H1 (cell line): ENCODE measurements around the gene CWC27. TPM values are rescaled to one million over a fixed set of nuclear protein-coding genes. Genes with fewer than 3 reads are reported as not detected.

ENCODE experiments used
- YY1 ChIP-seq: IDR thresholded peaks from 2 replicates; pipeline ENCODE4 v1.6.1; 2011; ENCODE audit warnings: low read depth, mild to moderate bottlenecking, low read length
- polyA plus RNA-seq, 7 experiments: library from polyadenylated mRNA; depleted of rRNA in 3 of 7; stranded (reverse) in 5 of 7; unstranded in 2 of 7; fragments of >200 nt in 5 of 7; fragments of 200-250 nt in 2 of 7; gene quantifications; 1 replicate in 5 of 7; 2 replicates in 1 of 7; 4 replicates in 1 of 7; pipeline versions ENCODE4 v1.2.1 to v1.2.3, GENCODE V29; 2011 to 2013; ENCODE audit warnings: missing spikeins in 2 of 7, mixed read lengths in 2 of 7
- total RNA-seq: library from RNA; stranded (reverse); fragmentation: NEBNext Ultra II Directional; extraction: Animal tissue kit (Norgen Biotek cat#: 25700); gene quantifications from 2 replicates; pipeline ENCODE4 v1.2.1, GENCODE V29; 2021

CWC27 gene
- total and polyA plus RNA-seq, 2 of the 8 experiments (the other 6 are each of a cell fraction or from before 2014, with no cell fraction given), result 24.9 to 43.4 TPM

DNA sequence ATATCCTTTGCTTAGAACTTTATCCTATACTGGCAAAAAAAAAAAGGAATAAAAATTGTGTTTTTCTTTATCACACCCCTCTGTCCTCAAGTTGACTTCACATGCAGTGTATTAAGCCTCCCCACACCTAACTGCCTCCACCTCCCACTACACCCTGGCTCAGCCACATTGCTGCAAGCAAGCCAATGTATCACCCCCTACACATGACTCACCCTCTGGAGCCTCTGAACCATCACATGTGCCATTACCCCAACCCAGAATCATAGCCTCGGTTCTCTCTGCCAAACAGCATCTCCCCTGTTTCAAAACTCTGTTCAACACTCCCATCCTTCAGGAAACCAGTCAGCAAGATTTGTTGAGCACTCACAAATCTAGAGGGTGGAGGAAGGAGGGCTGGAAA lies 209.0 kb downstream of the CWC27 start (continued):
- no peak for TF ChIP-seq YY1
- TF ChIP-seq, all 59 proteins: peak for 0
